Activated CD4-positive, alpha-beta T cell treated with anti-CD3 and anti-CD28 coated beads, Interleukin-10, Interleukin-2, amounts not matched to agents 100 ng/mL and 50 ng/mL, durations not matched to agents 16 hours and 8 hours (primary cell): ENCODE measurements around the gene TIMMDC1.
A peak's percentile ranks its signal among the peaks of the same experiment; 100 is the strongest.
"Not testable (repeated sequence)": the region's sequence is repeated elsewhere in the genome, so short reads cannot be mapped to it uniquely, and the experiment has no call there.

Source experiments
- DNase-seq: peaks from one replicate; pipeline ENCODE4 v3.0.0-alpha.2; 2020

Gene TIMMDC1

GRCh38 chr3:119557877-119558269, 59.5 kb downstream of the TIMMDC1 start:
- DNase-seq: peak; percentile 38

- no peak for DNase-seq
Observed at GRCh38 chr3:119558626-119559317, 60.4 kb downstream of the TIMMDC1 start.

- DNase-seq: peak; percentile 89
Observed at GRCh38 chr3:119559441-119559963, 61.2 kb downstream of the TIMMDC1 start, which contains the start of gene CD80. Gene CD80 (minus strand): TSS chr3:119559614. CDS start chr3:119557728, 1,886 bp downstream.

- DNase-seq: no peak
Observed at GRCh38 chr3:119560160-119560559, 61.8 kb downstream of the TIMMDC1 start.

GRCh38 chr3:119562307-119562961, 64.1 kb downstream of the TIMMDC1 start:
- DNase-seq: peak; percentile 80

GRCh38 chr3:119563334-119563733, 65.0 kb downstream of the TIMMDC1 start:
- DNase-seq: not testable (repeated sequence)

GRCh38 chr3:119569156-119569555, 70.8 kb downstream of the TIMMDC1 start:
- DNase-seq: no peak

- no peak for DNase-seq
Observed at GRCh38 chr3:119570229-119570628, 71.9 kb downstream of the TIMMDC1 start.

- no peak for DNase-seq
Observed at GRCh38 chr3:119571230-119571629, 72.9 kb downstream of the TIMMDC1 start.

GRCh38 chr3:119571688-119572087, 73.3 kb downstream of the TIMMDC1 start:
- DNase-seq: no peak
